Esophagus squamous epithelium (tissue), 5 donors: ENCODE measurements around the gene HBB. TPM values are rescaled to one million over a fixed set of nuclear protein-coding genes. Genes with fewer than 3 reads are reported as not detected.

Experiments
- DNase-seq: peaks from one replicate; lab custom pipeline; 2025; lab: John Stamatoyannopoulos, UW
- H3K27ac ChIP-seq, 4 donors: fragments of 200-600 bp; sonication (generic); one replicate each; pipeline ENCODE4 v1.5.1; 2016 to 2019; ENCODE audit warnings: mild to moderate bottlenecking in 1 of 4
- H3K27me3 ChIP-seq, 4 donors: fragments of 200-600 bp; sonication (generic); 1 replicate in 3 of 4; 2 replicates in 1 of 4; pipeline versions ENCODE4 v1.5.1 to v1.6.0; 2017 to 2021; ENCODE audit warnings: antibody characterized with exemption in 1 of 4
- H3K36me3 ChIP-seq, 3 donors: fragments of 200-600 bp; sonication (generic); one replicate each; pipeline ENCODE4 v1.5.1; 2016 to 2019
- H3K4me1 ChIP-seq, 3 donors: fragments of 200-600 bp; sonication (generic); one replicate each; pipeline ENCODE4 v1.5.1; 2017 to 2019
- H3K4me3 ChIP-seq, 4 donors: fragments of 200-600 bp; sonication (generic); 1 replicate in 3 of 4; 2 replicates in 1 of 4; pipeline ENCODE4 v1.5.1; 2016 to 2019; ENCODE audit warnings: mild to moderate bottlenecking in 2 of 4, moderate library complexity in 1 of 4
- H3K9me3 ChIP-seq, 3 donors: fragments of 200-600 bp; sonication (generic); one replicate each; pipeline ENCODE4 v1.5.1; 2016 to 2019
- POLR2A ChIP-seq, 4 donors: fragments of 450-650 bp; IDR thresholded peaks; one replicate each; pipeline ENCODE4 v1.6.1; 2017; ENCODE audit warnings: antibody characterized with exemption in 4 of 4, mild to moderate bottlenecking in 4 of 4, moderate library complexity in 3 of 4
- WGBS, 2 donors: methylation state at CpG; one replicate each; pipeline ENCODE4 v1.1.5; 2018; 5-methylcytosine and 5-hydroxymethylcytosine counted together
- intact Hi-C: fragments of 100-400 bp; cut with DNase I; formaldehyde crosslinking; loops from one replicate; pipeline ENCODE4 v1.15.0; 2022
- total RNA-seq, 4 donors: library from RNA; depleted of rRNA; stranded (reverse); fragments of >200 nt; gene quantifications; one replicate each; pipeline ENCODE4 v1.1.0, GENCODE V29; 2016
- TF ChIP-seq, protein P1 (sequence below), 6 experiments: fragments of 450-650 bp in 4 of 6; fragments of 200-600 bp in 2 of 6; sonication (generic) in 2 of 6; IDR thresholded peaks; one replicate each; pipeline ENCODE4 v1.5.1; 2016 to 2019; ENCODE audit warnings: antibody characterized with exemption in 6 of 6, mild to moderate bottlenecking in 4 of 6, moderate library complexity in 4 of 6
- donor health status: DM: yes; HTN: yes; CAD: no.

The HBB gene
- total RNA-seq, 4 donors from 2014 or later = 1.6 to 7.9 (median 2.7) TPM; not detected in 1

DNA sequence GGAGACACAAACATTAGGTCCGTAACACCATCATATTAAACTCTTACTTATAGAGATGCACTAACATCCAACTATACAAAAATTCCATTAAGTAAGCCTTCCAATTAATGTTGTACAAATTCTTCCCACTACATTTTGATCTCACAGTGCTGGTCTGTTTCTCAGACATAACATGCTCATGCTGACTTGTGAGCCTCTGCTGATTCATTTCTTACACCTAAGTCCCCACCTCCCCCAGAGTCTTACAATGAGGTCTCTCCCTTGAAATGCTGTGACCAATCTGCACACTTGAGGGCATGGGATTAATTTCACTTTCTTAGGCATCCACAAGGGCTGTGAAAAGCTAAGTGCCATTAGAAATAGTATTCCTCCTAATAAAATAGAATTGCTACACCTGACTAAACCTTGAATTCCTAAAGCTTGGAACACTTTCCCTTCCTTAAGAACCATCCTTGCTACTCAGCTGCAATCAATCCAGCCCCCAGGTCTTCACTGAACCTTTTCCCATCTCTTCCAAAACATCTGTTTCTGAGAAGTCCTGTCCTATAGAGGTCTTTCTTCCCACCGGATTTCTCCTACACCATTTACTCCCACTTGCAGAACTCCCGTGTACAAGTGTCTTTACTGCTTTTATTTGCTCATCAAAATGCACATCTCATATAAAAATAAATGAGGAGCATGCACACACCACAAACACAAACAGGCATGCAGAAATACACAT is 20.8 kb upstream of the HBB start:
- TF ChIP-seq, protein P1, sequence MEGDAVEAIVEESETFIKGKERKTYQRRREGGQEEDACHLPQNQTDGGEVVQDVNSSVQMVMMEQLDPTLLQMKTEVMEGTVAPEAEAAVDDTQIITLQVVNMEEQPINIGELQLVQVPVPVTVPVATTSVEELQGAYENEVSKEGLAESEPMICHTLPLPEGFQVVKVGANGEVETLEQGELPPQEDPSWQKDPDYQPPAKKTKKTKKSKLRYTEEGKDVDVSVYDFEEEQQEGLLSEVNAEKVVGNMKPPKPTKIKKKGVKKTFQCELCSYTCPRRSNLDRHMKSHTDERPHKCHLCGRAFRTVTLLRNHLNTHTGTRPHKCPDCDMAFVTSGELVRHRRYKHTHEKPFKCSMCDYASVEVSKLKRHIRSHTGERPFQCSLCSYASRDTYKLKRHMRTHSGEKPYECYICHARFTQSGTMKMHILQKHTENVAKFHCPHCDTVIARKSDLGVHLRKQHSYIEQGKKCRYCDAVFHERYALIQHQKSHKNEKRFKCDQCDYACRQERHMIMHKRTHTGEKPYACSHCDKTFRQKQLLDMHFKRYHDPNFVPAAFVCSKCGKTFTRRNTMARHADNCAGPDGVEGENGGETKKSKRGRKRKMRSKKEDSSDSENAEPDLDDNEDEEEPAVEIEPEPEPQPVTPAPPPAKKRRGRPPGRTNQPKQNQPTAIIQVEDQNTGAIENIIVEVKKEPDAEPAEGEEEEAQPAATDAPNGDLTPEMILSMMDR (IDR thresholded peaks at IDR 0.05) = no peak
- TF ChIP-seq POLR2A (IDR thresholded peaks at IDR 0.05) = no peak
- intact Hi-C loops = no loop called here
- no peaks in the 10 kb centered on the region for H3K27me3 ChIP-seq

DNA sequence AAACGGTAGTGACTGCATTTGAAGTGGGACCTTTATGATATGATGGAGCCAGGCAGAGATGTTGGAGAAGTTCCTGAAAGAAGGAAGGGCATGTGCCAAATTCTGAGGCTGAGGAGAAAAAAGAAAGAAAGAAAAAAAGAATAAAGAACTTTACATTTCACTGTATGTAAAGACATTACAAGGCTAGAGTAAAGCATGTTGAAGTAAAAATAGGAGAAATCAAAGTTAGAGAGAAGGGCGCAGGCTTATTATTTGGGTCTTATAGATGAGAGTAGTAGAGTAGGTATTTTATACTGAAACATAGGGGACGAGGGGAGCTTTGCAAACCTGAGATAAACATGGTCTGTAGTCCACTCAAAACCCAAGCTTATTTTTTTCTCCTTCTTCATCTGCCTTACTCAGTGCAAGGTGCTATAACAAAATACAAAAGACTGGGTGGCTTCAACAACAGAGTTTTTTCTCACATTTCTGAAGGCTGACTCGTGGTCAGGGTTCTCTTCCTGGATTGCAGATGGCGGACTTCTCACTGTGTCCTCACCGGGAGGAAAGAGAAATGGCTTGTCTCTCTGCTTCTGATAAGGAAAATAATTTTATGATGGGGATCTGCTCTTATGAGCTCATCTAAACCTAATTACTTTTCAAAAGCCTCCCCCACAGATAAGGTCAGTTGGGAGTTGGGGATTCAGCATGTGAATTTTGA is 20.1 kb upstream of the HBB start:
- 54 to 58% methylated on average over 6 of the region's 6 CpGs for WGBS, 2 donors
- Histone ChIP-seq H3K27me3 (no peaks in the 10 kb centered on the region), H3K36me3 (no peaks in the 10 kb centered on the region), H3K9me3 (no peaks in the 10 kb centered on the region), H3K4me3 (no peak overlapping the region), H3K4me1 (no peaks in the 10 kb centered on the region), H3K27ac (no peak overlapping the region)
- no peak for DNase-seq
- intact Hi-C loops = no loop called here
- TF ChIP-seq POLR2A (IDR thresholded peaks at IDR 0.05) = no peak
- TF ChIP-seq, protein P1 (IDR thresholded peaks at IDR 0.05) = no peak

More for the DNA sequence above, 20.8 kb upstream of the HBB start:
- Histone ChIP-seq H3K4me1 (no peaks in the 10 kb centered on the region), H3K27ac (no peak overlapping the region), H3K36me3 (no peaks in the 10 kb centered on the region), H3K4me3 (no peak overlapping the region), H3K9me3 (no peaks in the 10 kb centered on the region)
- 77 to 80% methylated on average over 3 of the region's 3 CpGs for WGBS, 2 donors
- no peak for DNase-seq

- no peaks in the 10 kb centered on the region for H3K36me3 ChIP-seq
These were observed 18.3 kb upstream of the HBB start for GRCh38 chr11:5245155-5245554.

GRCh38 chr11:5243816-5244180 is 16.9 kb upstream of the HBB start:
- 59 to 66% methylated on average over 4 of the region's 4 CpGs for WGBS, 2 donors
- H3K4me1 ChIP-seq = no peaks in the 10 kb centered on the region

More at GRCh38 chr11:5245155-5245554, 18.3 kb upstream of the HBB start:
- 61 to 80% methylated on average over 2 of the region's 2 CpGs for WGBS, 2 donors
- H3K27ac ChIP-seq = no peak overlapping the region
- H3K27me3 ChIP-seq = no peaks in the 10 kb centered on the region
- no peaks in the 10 kb centered on the region for H3K9me3 ChIP-seq
- H3K4me1 ChIP-seq = no peaks in the 10 kb centered on the region
- H3K4me3 ChIP-seq = no peak overlapping the region
- no peak for TF ChIP-seq POLR2A (IDR thresholded peaks at IDR 0.05)
- TF ChIP-seq, protein P1 (IDR thresholded peaks at IDR 0.05) = no peak
- intact Hi-C loops = no loop called here
- DNase-seq = no peak

More at GRCh38 chr11:5243816-5244180, 16.9 kb upstream of the HBB start:
- Histone ChIP-seq H3K27ac (no peak overlapping the region), H3K4me3 (no peak overlapping the region), H3K9me3 (no peaks in the 10 kb centered on the region), H3K36me3 (no peaks in the 10 kb centered on the region), H3K27me3 (no peaks in the 10 kb centered on the region)
- intact Hi-C loops = no loop called here
- DNase-seq = no peak
- TF ChIP-seq, protein P1 (IDR thresholded peaks at IDR 0.05) = no peak
- no peak for TF ChIP-seq POLR2A (IDR thresholded peaks at IDR 0.05)
